Glutamatergic neuron (in vitro differentiated cells): ENCODE results near the gene TP63. TPM values are rescaled to one million over a fixed set of nuclear protein-coding genes. Genes with fewer than 3 reads are reported as not detected.

Experiments used
- DNase-seq: peaks from one replicate; pipeline ENCODE4 v3.0.0; 2022
- H3K27ac Mint-ChIP-seq: one replicate; pipeline ENCODE4 v1.8.0; 2020; ENCODE audit warnings: mild to moderate bottlenecking, mixed read lengths, inconsistent platforms; ENCODE audit not compliant: unreplicated experiment
- H3K27me3 Mint-ChIP-seq: one replicate; pipeline ENCODE4 v1.8.0; 2020; ENCODE audit warnings: mild to moderate bottlenecking, moderate library complexity, mixed read lengths, inconsistent platforms; ENCODE audit not compliant: unreplicated experiment
- H3K36me3 Mint-ChIP-seq: one replicate; pipeline ENCODE4 v1.8.0; 2020; ENCODE audit warnings: mild to moderate bottlenecking, mixed read lengths, inconsistent platforms; ENCODE audit not compliant: unreplicated experiment
- H3K4me1 Mint-ChIP-seq: one replicate; pipeline ENCODE4 v1.8.0; 2020; ENCODE audit warnings: mild to moderate bottlenecking, low read depth, mixed read lengths, inconsistent platforms; ENCODE audit not compliant: unreplicated experiment
- H3K4me3 Mint-ChIP-seq: one replicate; pipeline ENCODE4 v1.8.0; 2020; ENCODE audit warnings: mild to moderate bottlenecking, mixed read lengths, inconsistent platforms; ENCODE audit not compliant: unreplicated experiment
- H3K9me3 Mint-ChIP-seq: one replicate; pipeline ENCODE4 v1.8.0; 2020; ENCODE audit warnings: mild to moderate bottlenecking, moderate library complexity, mixed read lengths, inconsistent platforms; ENCODE audit not compliant: unreplicated experiment
- total RNA-seq: library from RNA; stranded (reverse); fragmentation: NEBNext Ultra II Directional; extraction: Animal tissue kit (Norgen Biotek cat#: 25700); gene quantifications from one replicate; pipeline ENCODE4 v1.2.1, GENCODE V29; 2021; ENCODE audit not compliant: unreplicated experiment
- TF ChIP-seq, protein P1 (sequence below): fragments of 200-600 bp; sonication (generic); IDR thresholded peaks from one replicate; pipeline ENCODE4 v1.5.0; 2021; ENCODE audit not compliant: partially characterized antibody, unreplicated experiment

Gene TP63
- total RNA-seq, 1 donor from 2014 or later: not detected

DNA sequence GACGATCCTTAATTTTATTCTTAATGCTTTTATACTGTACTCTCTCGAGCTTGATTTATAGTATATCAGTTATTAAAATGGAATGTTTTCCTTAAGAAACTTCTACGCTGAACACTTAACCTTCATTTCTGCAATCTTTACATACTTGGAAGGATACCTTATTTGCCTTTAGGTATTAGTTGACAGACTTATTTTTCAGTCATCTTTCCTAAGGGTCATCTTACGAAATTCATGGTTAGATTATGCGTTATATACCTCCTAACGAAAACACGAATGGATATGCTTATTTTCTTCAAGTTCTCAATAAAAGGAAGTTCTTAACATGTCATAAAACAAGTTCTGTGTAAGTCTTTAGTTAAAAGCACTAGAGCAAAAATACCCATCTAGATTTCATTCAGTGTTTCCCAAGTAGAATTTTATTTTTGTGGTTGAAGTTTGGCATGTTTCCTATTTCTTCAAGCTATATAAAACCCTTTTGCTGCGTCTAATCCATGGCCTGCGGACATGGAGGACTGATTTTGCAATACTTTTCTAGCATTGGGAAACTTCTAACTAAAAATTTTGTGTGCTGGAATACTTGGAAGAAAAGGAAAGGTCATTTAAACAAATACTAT, 231.3 kb downstream of the TP63 start:
- no peak overlapping the region for H3K27ac Mint-ChIP-seq

DNA sequence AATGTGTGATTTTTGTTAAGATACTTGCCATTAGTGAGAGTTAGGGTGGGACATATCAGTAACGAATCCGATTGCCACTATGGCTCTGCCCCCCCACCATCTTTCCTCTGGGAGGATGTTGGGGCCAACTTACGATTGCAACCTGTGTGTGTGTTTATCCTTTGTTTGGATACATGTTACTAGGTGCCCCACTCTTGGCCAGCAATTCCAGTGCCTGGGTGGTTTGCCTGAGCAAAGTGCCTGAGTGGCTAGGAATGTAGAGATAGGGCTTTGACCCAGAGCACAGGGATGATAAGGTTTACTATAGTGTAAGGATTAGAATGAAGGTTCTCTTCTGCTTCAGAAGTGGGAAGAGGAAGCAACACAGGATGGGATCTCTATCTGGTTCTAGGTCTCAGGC, 231.8 kb downstream of the TP63 start:
- no peak overlapping the region for H3K27ac Mint-ChIP-seq
- H3K4me1 Mint-ChIP-seq: no peaks in the 10 kb centered on the region
- DNase-seq: no peak
- peaks cover 2% of the 10 kb centered on the region for H3K27me3 Mint-ChIP-seq
- H3K36me3 Mint-ChIP-seq: no peaks in the 10 kb centered on the region
- H3K9me3 Mint-ChIP-seq: no peaks in the 10 kb centered on the region
- H3K4me3 Mint-ChIP-seq: no peak overlapping the region
- TF ChIP-seq, protein P1, sequence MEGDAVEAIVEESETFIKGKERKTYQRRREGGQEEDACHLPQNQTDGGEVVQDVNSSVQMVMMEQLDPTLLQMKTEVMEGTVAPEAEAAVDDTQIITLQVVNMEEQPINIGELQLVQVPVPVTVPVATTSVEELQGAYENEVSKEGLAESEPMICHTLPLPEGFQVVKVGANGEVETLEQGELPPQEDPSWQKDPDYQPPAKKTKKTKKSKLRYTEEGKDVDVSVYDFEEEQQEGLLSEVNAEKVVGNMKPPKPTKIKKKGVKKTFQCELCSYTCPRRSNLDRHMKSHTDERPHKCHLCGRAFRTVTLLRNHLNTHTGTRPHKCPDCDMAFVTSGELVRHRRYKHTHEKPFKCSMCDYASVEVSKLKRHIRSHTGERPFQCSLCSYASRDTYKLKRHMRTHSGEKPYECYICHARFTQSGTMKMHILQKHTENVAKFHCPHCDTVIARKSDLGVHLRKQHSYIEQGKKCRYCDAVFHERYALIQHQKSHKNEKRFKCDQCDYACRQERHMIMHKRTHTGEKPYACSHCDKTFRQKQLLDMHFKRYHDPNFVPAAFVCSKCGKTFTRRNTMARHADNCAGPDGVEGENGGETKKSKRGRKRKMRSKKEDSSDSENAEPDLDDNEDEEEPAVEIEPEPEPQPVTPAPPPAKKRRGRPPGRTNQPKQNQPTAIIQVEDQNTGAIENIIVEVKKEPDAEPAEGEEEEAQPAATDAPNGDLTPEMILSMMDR: no peak

More for the DNA sequence above, 231.3 kb downstream of the TP63 start:
- no peak for DNase-seq
- no peaks in the 10 kb centered on the region for H3K9me3 Mint-ChIP-seq
- no peaks in the 10 kb centered on the region for H3K4me1 Mint-ChIP-seq
- H3K4me3 Mint-ChIP-seq: no peak overlapping the region
- TF ChIP-seq, protein P1: no peak
- no peaks in the 10 kb centered on the region for H3K36me3 Mint-ChIP-seq
- H3K27me3 Mint-ChIP-seq: peaks cover 2% of the 10 kb centered on the region

DNA sequence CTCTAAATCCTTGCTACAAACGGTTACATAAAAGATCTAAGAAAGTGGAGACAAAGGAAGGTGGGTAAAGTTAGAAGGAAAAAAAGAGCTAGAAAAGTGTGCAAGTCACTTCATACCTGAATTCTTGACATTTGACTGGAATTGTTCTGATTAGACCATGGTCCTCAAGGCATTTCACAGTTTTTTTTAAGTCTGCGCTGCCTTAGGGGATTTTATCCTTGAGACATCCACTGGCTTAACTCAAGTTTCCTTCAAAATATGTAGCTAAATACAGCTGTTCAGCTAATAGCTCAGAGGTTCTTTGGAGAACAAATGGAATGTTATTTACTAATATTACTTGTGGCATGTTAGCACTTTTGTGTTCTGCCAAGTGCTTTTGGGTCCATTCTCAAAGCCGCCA, 236.9 kb downstream of the TP63 start:
- Mint-ChIP-seq H3K4me3 (no peak overlapping the region), H3K4me1 (no peaks in the 10 kb centered on the region), H3K27ac (no peak overlapping the region), H3K36me3 (no peaks in the 10 kb centered on the region), H3K9me3 (no peaks in the 10 kb centered on the region), H3K27me3 (peaks cover 2% of the 10 kb centered on the region)
- TF ChIP-seq, protein P1: no peak
- no peak for DNase-seq

DNA sequence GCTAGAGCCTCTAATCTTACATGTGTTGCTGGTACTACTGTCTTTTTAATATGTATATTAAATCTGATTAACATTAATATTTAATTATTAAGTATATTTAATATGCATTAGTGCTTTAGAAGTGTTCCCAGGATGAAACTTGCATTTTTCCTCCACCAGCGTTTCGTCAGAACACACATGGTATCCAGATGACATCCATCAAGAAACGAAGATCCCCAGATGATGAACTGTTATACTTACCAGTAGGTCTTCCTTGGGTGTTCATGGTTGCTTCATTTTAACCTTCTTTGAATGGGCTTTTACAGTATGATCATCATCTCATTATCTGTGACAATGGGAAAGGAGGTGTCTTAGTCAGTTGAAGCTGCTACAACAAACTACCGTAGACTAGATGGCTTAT, 238.0 kb downstream of the TP63 start:
- TF ChIP-seq, protein P1: no peak
- no peak overlapping the region for H3K27ac Mint-ChIP-seq
- peaks cover 2% of the 10 kb centered on the region for H3K27me3 Mint-ChIP-seq
- H3K4me1 Mint-ChIP-seq: no peaks in the 10 kb centered on the region
- DNase-seq: no peak
- H3K4me3 Mint-ChIP-seq: no peak overlapping the region
- H3K36me3 Mint-ChIP-seq: no peaks in the 10 kb centered on the region
- H3K9me3 Mint-ChIP-seq: no peaks in the 10 kb centered on the region

DNA sequence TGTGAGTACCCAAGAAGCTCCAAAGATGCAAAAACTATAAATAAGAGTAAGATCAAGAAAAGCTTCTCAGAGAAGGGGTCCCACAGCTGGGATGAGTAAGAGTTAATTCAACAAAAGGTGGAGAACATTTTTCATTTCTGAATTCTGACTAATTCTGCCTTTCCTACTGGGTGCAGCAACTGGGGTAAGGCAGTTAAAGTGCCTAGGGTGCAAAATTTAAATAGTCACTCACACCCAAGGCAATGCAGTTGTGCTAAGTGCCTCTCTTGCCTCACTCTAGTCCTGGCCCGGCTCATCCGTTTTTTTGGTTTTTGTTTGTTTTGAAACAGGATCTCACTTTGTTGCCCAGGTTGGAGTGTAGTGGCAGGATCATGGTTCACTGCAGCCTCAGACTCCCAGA, 240.2 kb downstream of the TP63 start:
- H3K27ac Mint-ChIP-seq: no peak overlapping the region
- DNase-seq: no peak
- H3K27me3 Mint-ChIP-seq: no peaks in the 10 kb centered on the region
- TF ChIP-seq, protein P1: no peak
- no peak overlapping the region for H3K4me3 Mint-ChIP-seq
- no peaks in the 10 kb centered on the region for H3K36me3 Mint-ChIP-seq
- no peaks in the 10 kb centered on the region for H3K4me1 Mint-ChIP-seq
- no peaks in the 10 kb centered on the region for H3K9me3 Mint-ChIP-seq
